Endothelial cell of umbilical vein (primary cell): Measurements from ENCODE around the gene PPM1H.

ENCODE experiments used
- CTCF ChIP-seq, 2 donors: IDR thresholded peaks; 1 replicate in 1 of 2; 2 replicates in 1 of 2; pipeline ENCODE4 v1.5.1; 2011; ENCODE audit warnings: low read length in 2 of 2, mild to moderate bottlenecking in 2 of 2, moderate library complexity in 2 of 2, control low read depth in 1 of 2, inconsistent platforms in 1 of 2, low read depth in 1 of 2; ENCODE audit not compliant: insufficient read depth in 1 of 2; ENCODE audit errors: extremely low read depth in 1 of 2
- POLR2AphosphoS5 ChIP-seq: IDR thresholded peaks from 2 replicates; pipeline ENCODE4 v1.6.1; 2012; ENCODE audit warnings: low read depth, mild to moderate bottlenecking, control low read depth, low read length, moderate library complexity; ENCODE audit not compliant: insufficient read depth

DNA sequence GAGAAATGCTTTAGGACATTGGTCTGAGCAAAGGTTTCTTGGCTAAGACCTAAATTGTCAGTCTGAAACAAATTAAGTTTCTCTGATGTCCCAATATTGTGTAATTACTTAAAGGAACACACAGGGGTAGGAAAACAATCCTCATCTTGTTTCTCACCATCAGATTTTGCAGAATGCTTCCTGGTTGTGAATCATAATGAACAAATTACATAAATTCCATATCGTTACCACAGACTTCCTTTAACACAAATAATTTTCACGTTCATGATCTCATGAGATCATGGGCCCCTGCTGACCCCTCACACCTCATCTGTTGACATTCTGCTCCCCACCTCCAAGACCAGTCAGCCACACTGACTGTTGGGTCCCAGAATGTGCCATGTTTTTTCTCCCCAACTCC is 274.2 kb downstream of the PPM1H start:
- TF ChIP-seq POLR2AphosphoS5 = peak; percentile 48
- no peak for TF ChIP-seq CTCF (IDR thresholded peaks at IDR 0.05; ENCODE audit: extremely low read depth in 1 of 2, insufficient read depth in 1 of 2, low read depth in 1 of 2, low read length in 2 of 2)
